HG03139 (cell line): ENCODE results near the gene HNRNPLL.

ENCODE experiments used
- ATAC-seq: cut with Tn5 transposase; IDR thresholded peaks from one replicate; pipeline ENCODE4 v1.9.1; 2021; ENCODE audit not compliant: unreplicated experiment

The HNRNPLL gene

GRCh38 chr2:38598200-38598990, 4.3 kb downstream of the HNRNPLL start:
- no peak for ATAC-seq

- ATAC-seq = no peak
Measured at GRCh38 chr2:38597115-38597514, 5.6 kb downstream of the HNRNPLL start.

- no peak for ATAC-seq
Measured at GRCh38 chr2:38596229-38596628, 6.5 kb downstream of the HNRNPLL start.

- no peak for ATAC-seq
Measured at GRCh38 chr2:38592951-38593350, 9.8 kb downstream of the HNRNPLL start.

GRCh38 chr2:38591152-38591551, 11.6 kb downstream of the HNRNPLL start:
- no peak for ATAC-seq

GRCh38 chr2:38590053-38590452, 12.7 kb downstream of the HNRNPLL start:
- ATAC-seq = no peak

- ATAC-seq = no peak
Measured at GRCh38 chr2:38586931-38587330, 15.8 kb downstream of the HNRNPLL start.

- no peak for ATAC-seq
Measured at GRCh38 chr2:38584881-38585280, 17.8 kb downstream of the HNRNPLL start.

GRCh38 chr2:38583994-38584393, 18.7 kb downstream of the HNRNPLL start:
- ATAC-seq = no peak

- no peak for ATAC-seq
Measured at GRCh38 chr2:38583524-38583923, 19.2 kb downstream of the HNRNPLL start.

GRCh38 chr2:38581193-38582147, 21.3 kb downstream of the HNRNPLL start:
- ATAC-seq = no peak

GRCh38 chr2:38580115-38580636, 22.6 kb downstream of the HNRNPLL start:
- no peak for ATAC-seq

GRCh38 chr2:38578832-38579231, 23.9 kb downstream of the HNRNPLL start:
- no peak for ATAC-seq

- no peak for ATAC-seq
Measured at GRCh38 chr2:38574278-38574677, 28.4 kb downstream of the HNRNPLL start.

GRCh38 chr2:38572167-38572566, 30.6 kb downstream of the HNRNPLL start:
- no peak for ATAC-seq

- ATAC-seq = no peak
Measured at GRCh38 chr2:38571193-38571592, 31.5 kb downstream of the HNRNPLL start.

- no peak for ATAC-seq
Measured at GRCh38 chr2:38568724-38569436, 33.8 kb downstream of the HNRNPLL start.

- ATAC-seq = no peak
Measured at GRCh38 chr2:38565333-38565732, 37.4 kb downstream of the HNRNPLL start.

GRCh38 chr2:38561691-38562090, 41.0 kb downstream of the HNRNPLL start:
- no peak for ATAC-seq

- no peak for ATAC-seq
Measured at GRCh38 chr2:38560092-38560491, 42.6 kb downstream of the HNRNPLL start.

GRCh38 chr2:38557981-38558380, 44.7 kb downstream of the HNRNPLL start:
- ATAC-seq = no peak
